ENCODE data around the gene NFAM1.

NFAM1 gene

DNA sequence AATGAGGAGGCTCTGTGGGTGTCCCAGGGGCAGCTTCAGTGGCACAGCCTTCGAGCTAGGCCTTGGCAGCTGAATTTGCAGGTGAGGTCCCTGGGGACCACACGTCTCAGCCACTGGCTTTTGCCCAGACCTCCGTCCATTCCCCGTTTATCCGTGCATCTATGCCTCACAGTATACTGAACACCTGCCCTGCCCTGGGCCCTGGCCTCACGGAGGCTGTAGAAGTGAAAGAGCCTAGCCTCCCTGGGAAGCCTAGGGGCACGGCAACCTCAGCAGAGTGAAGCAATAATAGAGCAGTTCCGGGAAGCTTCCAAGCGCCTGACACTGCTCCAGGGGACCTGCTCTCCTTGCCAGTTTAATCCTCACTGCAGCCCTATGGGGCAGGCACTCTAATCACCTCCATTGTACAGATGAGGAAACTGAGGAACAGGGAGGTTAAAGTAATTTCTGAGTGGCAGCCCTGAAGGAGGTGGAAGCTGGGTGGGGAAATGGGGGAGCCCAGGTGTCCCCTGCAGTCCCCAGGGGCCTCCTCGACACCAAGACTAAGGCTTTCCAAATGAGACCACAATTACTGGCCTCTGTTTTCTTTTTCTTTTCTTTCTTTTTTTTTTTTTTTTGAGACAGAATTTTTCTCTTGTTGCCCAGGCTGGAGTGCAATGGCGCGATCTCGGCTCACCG lies 2.7 kb upstream of the NFAM1 start:
- no peak for DNase-seq (ENCODE audit: low read depth)
- TF ChIP-seq, protein P1, sequence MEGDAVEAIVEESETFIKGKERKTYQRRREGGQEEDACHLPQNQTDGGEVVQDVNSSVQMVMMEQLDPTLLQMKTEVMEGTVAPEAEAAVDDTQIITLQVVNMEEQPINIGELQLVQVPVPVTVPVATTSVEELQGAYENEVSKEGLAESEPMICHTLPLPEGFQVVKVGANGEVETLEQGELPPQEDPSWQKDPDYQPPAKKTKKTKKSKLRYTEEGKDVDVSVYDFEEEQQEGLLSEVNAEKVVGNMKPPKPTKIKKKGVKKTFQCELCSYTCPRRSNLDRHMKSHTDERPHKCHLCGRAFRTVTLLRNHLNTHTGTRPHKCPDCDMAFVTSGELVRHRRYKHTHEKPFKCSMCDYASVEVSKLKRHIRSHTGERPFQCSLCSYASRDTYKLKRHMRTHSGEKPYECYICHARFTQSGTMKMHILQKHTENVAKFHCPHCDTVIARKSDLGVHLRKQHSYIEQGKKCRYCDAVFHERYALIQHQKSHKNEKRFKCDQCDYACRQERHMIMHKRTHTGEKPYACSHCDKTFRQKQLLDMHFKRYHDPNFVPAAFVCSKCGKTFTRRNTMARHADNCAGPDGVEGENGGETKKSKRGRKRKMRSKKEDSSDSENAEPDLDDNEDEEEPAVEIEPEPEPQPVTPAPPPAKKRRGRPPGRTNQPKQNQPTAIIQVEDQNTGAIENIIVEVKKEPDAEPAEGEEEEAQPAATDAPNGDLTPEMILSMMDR (conservative IDR thresholded peaks at IDR 0.05; ENCODE audit: control insufficient read depth, insufficient read depth, low read depth, low read length): no peak

DNA sequence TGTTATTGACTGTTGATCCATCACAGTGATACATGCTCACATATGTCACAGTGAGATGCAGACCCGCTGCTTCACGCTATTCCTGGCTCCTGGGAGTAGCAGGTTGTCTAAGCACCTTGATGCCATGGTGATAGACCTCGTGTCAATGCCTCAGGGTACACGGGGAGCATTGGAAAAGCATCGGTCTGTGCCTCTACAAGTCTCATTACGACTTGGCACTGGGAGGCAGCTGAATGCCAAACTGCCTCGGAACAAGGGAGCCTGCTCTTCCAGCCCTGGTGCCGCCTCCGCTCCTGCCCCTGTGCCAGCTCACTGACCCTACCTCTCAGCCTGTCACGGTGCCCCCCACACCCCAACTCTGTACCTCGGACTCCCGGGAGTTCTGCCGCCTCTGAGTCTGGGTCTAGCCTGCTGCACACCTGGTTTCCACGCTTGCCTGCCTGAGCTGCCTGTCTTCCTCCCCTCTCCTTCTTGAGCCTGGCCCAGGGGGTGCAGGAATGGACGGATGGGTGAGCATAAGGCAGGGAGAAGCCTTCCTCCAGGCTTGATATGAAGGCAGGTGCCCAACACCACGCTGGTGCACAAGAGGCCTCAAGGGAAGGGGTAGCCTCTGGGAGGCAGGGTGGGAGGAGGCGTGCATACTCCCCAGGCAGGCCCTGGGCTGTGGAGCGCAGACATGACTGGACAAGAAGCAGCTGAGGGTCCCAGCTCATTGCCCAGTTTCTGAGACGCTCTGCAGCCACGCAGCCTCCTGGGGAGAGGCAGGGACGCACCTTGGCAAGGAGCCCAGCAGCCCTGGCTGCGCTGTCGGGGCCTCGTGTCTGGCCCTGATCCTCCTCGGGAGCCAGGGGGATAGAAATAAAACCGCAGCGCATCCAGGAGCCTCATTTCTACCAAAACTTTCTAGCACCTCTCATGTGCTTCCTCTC lies 1.8 kb upstream of the NFAM1 start:
- no peak overlapping the region for H3K4me3 ChIP-seq (ENCODE audit: control insufficient read depth, low read depth, low read length)
- no peak for DNase-seq (ENCODE audit: low read depth)
- TF ChIP-seq, protein P1 (conservative IDR thresholded peaks at IDR 0.05; ENCODE audit: control insufficient read depth, insufficient read depth, low read depth, low read length): no peak

More for the DNA sequence above, 2.7 kb upstream of the NFAM1 start:
- H3K4me3 ChIP-seq (ENCODE audit: control insufficient read depth, low read depth, low read length): no peak overlapping the region

DNA sequence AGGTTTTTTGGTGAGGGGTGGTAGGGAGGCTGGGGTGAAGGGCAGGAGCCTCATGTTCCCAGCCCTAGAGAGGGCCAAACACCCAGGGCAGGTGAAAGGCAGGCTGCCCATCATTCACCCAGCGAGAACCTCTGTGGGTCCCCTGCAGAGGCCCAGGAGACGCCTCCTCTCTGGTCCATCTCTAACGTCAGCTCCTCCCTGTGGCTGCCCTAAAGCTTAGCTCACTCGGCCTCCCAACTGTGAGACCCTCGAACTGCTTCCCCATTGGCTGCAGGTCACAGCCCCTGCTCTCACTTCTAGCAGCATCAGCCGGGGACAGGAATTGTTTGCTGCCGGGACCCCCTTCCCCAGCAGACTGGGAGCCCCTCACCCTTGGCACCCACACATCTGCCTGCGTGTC lies 615 bp upstream of the NFAM1 start:
- TF ChIP-seq, protein P1 (conservative IDR thresholded peaks at IDR 0.05; ENCODE audit: control insufficient read depth, insufficient read depth, low read depth, low read length): no peak
- DNase-seq (ENCODE audit: low read depth): no peak
- H3K4me3 ChIP-seq (ENCODE audit: control insufficient read depth, low read depth, low read length): no peak overlapping the region

DNA sequence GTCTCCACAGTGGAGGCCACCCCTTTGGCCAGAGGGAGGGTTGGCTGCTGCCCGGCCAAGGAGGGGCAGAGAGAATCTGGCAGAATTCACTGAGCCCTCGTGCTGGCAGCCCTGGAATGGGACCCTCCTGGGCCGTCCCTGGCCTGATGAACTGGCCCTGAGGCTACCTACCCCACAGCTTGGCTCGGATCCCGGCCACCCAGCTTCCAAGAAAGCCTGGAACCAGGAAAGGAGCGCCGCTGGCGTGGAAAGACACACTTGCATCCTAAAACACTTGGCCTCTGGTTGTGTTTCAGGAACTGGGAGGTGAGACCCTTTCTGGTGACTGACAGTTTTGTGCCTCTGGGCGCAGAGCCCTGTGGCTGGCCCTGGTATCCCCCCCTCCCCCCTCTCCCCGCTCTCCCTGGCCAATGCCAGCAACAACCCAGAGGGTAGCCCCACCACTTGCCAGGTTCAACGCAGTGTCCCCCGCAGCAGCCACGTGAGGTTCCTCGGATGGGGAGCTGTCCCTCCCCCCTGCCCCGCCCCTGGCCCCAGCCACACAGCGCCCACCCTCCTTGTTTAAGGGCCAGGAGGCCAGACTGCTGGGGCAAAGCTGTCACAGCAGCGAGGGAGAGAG lies 693 bp downstream of the NFAM1 start:
- TF ChIP-seq, protein P1 (conservative IDR thresholded peaks at IDR 0.05; ENCODE audit: control insufficient read depth, insufficient read depth, low read depth, low read length): no peak
- no peak for DNase-seq (ENCODE audit: low read depth)
- H3K4me3 ChIP-seq (ENCODE audit: control insufficient read depth, low read depth, low read length): no peak overlapping the region

DNA sequence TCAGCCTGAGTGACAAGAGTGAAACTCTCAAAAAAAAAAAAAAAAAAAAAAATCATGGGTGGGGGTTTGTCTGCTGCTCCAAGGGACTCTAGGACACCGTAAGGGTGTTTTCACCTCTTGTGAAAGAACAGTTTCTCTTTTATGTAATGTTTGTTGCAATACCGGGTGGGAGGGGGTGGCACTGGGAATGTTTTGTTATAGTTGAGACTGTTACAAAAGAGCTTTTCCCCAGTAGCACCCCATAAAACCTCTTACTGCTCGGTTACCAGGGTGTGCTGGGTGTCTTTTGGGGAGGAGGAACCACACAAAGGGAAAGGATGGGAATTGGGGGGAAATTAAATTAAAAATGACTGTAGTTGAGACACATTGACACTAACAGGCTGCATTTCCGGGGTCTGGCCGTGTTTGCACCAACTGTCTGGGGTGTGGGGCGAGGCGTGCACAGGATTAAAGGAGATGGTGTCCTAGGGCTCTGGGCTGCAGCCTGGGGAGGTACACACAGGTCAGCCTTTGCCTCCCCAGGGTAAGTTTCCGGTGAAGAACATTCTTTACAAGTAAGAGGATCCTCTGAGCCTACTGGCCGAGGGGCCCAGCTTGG lies 1.6 kb downstream of the NFAM1 start:
- no peak for DNase-seq (ENCODE audit: low read depth)
- no peak overlapping the region for H3K4me3 ChIP-seq (ENCODE audit: control insufficient read depth, low read depth, low read length)
- TF ChIP-seq, protein P1 (conservative IDR thresholded peaks at IDR 0.05; ENCODE audit: control insufficient read depth, insufficient read depth, low read depth, low read length): no peak

DNA sequence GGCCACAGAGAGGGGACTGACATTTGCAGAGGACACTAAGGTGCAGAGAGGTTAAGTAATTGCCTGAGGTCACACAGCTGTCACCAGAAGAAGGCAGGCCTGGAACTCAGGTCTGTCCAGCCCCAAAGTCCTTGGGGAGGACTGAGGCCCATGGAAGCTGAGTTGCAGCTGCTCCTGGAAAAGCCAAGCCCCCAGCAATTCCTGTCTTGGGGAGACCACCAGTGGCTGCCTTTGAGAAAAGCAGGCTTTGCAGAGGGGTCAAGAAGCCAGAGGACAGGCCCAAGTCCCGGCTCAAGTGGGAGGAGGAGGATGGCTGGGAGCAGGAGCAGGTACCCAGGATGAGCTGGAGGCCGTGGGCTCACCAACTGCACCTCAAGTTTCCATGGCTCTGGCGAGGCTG lies 3.4 kb downstream of the NFAM1 start:
- H3K4me3 ChIP-seq (ENCODE audit: control insufficient read depth, low read depth, low read length): no peak overlapping the region
- DNase-seq (ENCODE audit: low read depth): no peak
- TF ChIP-seq, protein P1 (conservative IDR thresholded peaks at IDR 0.05; ENCODE audit: control insufficient read depth, insufficient read depth, low read depth, low read length): no peak

All from fibroblast of mammary gland (primary cell).